ENCODE results near the gene ISL2. TPM values are rescaled to one million over a fixed set of nuclear protein-coding genes. Genes with fewer than 3 reads are reported as not detected.

Gene ISL2
- total and polyA plus RNA-seq, 9 of the 15 experiments (the other 6 are each of a cell fraction or from before 2014, with no cell fraction given), result 0.15 to 23.7 (median 4.0) TPM

DNA sequence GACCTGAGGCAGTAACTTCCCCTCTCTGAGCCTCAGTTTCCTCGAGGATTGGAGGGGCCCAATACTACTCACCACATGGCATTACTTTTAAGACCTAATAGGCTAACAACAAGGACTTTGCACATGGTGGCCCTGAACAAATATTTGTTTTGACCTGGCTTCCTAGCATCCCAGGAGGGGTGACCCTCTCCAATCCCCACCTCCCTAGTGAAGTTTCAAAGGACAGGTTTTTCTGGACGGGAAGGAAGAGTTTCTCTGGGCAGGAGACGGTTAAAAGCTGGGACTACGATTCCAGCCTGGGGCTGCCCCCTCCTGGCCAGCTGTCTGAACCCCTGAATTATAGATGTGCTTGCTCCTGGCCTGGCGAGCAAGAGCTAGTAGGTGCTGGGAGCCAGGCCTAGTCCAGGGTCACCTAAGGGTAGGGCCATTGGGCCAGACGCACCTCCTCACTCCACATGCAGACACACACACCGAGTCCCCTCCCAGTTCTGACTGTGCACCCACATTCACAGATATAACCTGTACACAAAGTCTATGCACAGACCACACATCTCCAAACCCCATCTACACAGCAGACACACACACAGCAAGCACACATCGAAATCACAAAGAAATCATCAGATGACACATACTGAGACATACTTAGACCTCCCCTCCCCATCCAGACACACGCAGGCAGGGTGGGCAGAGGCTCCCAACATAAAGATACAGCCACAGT, 2.7 kb upstream of the ISL2 start:
- H3K4me2 ChIP-seq (ENCODE audit: insufficient read depth, low read length), result no peak overlapping the region
- H3K27me3 ChIP-seq (ENCODE audit: control insufficient read depth in 2 of 2, insufficient read depth in 2 of 2, low read length in 2 of 2), result no peaks in the 10 kb centered on the region
- H4K20me1 ChIP-seq (replicated peaks; ENCODE audit: control insufficient read depth, insufficient read depth, low read length), result 0 out of 2 replicates have a peak, but pooled peaks cover 4% of the 10 kb centered on the region
- H3K36me3 ChIP-seq (ENCODE audit: control insufficient read depth, insufficient read depth, low read length), result peaks cover 2% of the 10 kb centered on the region; the same call in 1 of the 3 replicates
- DNase-seq (ENCODE audit: extremely low read depth in 1 of 4, low spot score in 3 of 4) (peak in 3 of 4 experiments; percentile 39 to 72 (median 64)), FAIRE-seq (peak; percentile 69), ATAC-seq (peak; percentile 33)
- CTCF ChIA-PET (ENCODE audit: low intra/inter-chr PET ratio), result interaction anchor here (0.6 to 1.3 kb wide), 3 partner anchors 99 to 145 kb away, joined by 3 to 7 read pairs (median 7); no protein-coding TSS in a partner anchor
- peak overlapping the region; percentile 67 for H2AFZ ChIP-seq (ENCODE audit: low read depth, low read length)
- POLR2A ChIA-PET, result interaction anchor here (0.6 to 1.4 kb wide), 8 partner anchors 10 to 149 kb away, joined by 3 to 7 read pairs (median 4); partner anchors contain the start of gene ETFA
- peaks cover 23% of the 10 kb centered on the region for H3K79me2 ChIP-seq (ENCODE audit: control insufficient read depth, insufficient read depth, low read length)
- H3K9me1 ChIP-seq (ENCODE audit: control insufficient read depth, insufficient read depth, low read length), result no peaks in the 10 kb centered on the region
- H3K4me1 ChIP-seq (replicated peaks in 1 of 2; ENCODE audit: control insufficient read depth in 2 of 2, insufficient read depth in 2 of 2, low read length in 2 of 2), result peaks cover 11 to 38% of the 10 kb centered on the region in 2 experiments
- no peak overlapping the region for H3K4me3 ChIP-seq
- in situ Hi-C loops (cut with MboI) (no loop called here), intact Hi-C loops (cut with micrococcal nuclease) (loop anchor here (1.0 to 10.0 kb wide), 3 partner anchors 42 to 531 kb away; no protein-coding TSS in a partner anchor)
- H3K9ac ChIP-seq (ENCODE audit: insufficient read depth in 1 of 2, low read depth in 2 of 2, low read length in 2 of 2), result peak overlapping the region in 1 of 2 experiments; percentile 62; a peak in 1 of 4 replicates
- BruUV-seq (replicated peaks), result no TSS peak
- H3K9me3 ChIP-seq (replicated peaks; ENCODE audit: control insufficient read depth, insufficient read depth, low read depth, low read length), result no peaks in the 10 kb centered on the region
- H3K27ac ChIP-seq (ENCODE audit: extremely low read depth, low read depth, low read length), result no peak overlapping the region
- whole genome bisulfite sequencing (ENCODE audit: insufficient coverage, low coverage, missing lambda C conversion rate), result 22% methylated on average over 9 of the region's 9 CpGs
- TF ChIP-seq, protein P1, sequence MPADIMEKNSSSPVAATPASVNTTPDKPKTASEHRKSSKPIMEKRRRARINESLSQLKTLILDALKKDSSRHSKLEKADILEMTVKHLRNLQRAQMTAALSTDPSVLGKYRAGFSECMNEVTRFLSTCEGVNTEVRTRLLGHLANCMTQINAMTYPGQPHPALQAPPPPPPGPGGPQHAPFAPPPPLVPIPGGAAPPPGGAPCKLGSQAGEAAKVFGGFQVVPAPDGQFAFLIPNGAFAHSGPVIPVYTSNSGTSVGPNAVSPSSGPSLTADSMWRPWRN (IDR thresholded peaks at IDR 0.05; ENCODE audit: low read depth), result no peak
- TF ChIP-seq SMARCB1 (IDR thresholded peaks at IDR 0.05; ENCODE audit: insufficient read length, low read depth) (no peak), MAFG (tag; conservative IDR thresholded peaks at IDR 0.05) (no peak), TFE3 (CRISPR knock-in tag; IDR thresholded peaks at IDR 0.05) (no peak), ZNF282 (CRISPR knock-in tag; IDR thresholded peaks at IDR 0.05) (no peak), TEAD2 (tag; IDR thresholded peaks at IDR 0.05) (no peak), MAZ (CRISPR knock-in tag; conservative IDR thresholded peaks at IDR 0.05 in 1 of 2, IDR thresholded peaks at IDR 0.05 in 1 of 2) (peak in 1 of 2 experiments; percentile 51; a peak in 1 of 4 replicates), CSDE1 (IDR thresholded peaks at IDR 0.05) (no peak), PRMT5 (CRISPR knock-in tag; IDR thresholded peaks at IDR 0.05) (no peak), ZHX1 (conservative IDR thresholded peaks at IDR 0.05; ENCODE audit: low read length) (no peak), HIVEP1 (CRISPR knock-in tag; IDR thresholded peaks at IDR 0.05) (no peak), NFXL1 (CRISPR knock-in tag; IDR thresholded peaks at IDR 0.05) (no peak), CC2D1A (IDR thresholded peaks at IDR 0.05) (0 out of 2 replicates have a peak, but pooled peaks have one; percentile 23), LCOR (CRISPR knock-in tag; IDR thresholded peaks at IDR 0.05) (no peak)
